HFFc6 (cell line): ENCODE measurements around the gene MDM2. TPM values are rescaled to one million over a fixed set of nuclear protein-coding genes. Genes with fewer than 3 reads are reported as not detected.

Experiments used
- DNase-seq: peaks from one replicate; pipeline ENCODE4 v3.0.0-alpha.2; 2018
- H3K27ac Mint-ChIP-seq: 2 replicates; pipeline ENCODE4 v1.8.0; 2020; ENCODE audit warnings: mild to moderate bottlenecking, mixed read lengths
- H3K27me3 Mint-ChIP-seq: 2 replicates; pipeline ENCODE4 v1.8.0; 2021; ENCODE audit warnings: mild to moderate bottlenecking, moderate library complexity, mixed read lengths; ENCODE audit not compliant: insufficient read depth
- H3K36me3 Mint-ChIP-seq: 2 replicates; pipeline ENCODE4 v1.8.0; 2021; ENCODE audit warnings: low read depth, mixed read lengths
- H3K4me1 Mint-ChIP-seq: 2 replicates; pipeline ENCODE4 v1.8.0; 2020; ENCODE audit warnings: low read depth, mixed read lengths
- H3K4me3 Mint-ChIP-seq: 2 replicates; pipeline ENCODE4 v1.8.0; 2020; ENCODE audit warnings: mild to moderate bottlenecking, moderate library complexity, mixed read lengths
- H3K9me3 Mint-ChIP-seq: 2 replicates; pipeline ENCODE4 v1.8.0; 2020; ENCODE audit warnings: mild to moderate bottlenecking, mixed read lengths
- CTCF ChIP-seq: fragments of 200-600 bp; sonication (generic); IDR thresholded peaks from 2 replicates; pipeline ENCODE4 v1.5.0; 2021; ENCODE audit warnings: antibody characterized with exemption, mild to moderate bottlenecking
- total RNA-seq, 6 experiments: library from RNA; stranded (reverse); fragmentation: NEBNext Ultra II Directional; extraction: Animal tissue kit (Norgen Biotek cat#: 25700); gene quantifications; 2 replicates in 1 of 6; 3 replicates in 5 of 6; pipeline ENCODE4 v1.2.3, GENCODE V29; 2021

MDM2 gene
- total RNA-seq, 6 experiments from 2014 or later = 216 to 270 (median 236) TPM

DNA sequence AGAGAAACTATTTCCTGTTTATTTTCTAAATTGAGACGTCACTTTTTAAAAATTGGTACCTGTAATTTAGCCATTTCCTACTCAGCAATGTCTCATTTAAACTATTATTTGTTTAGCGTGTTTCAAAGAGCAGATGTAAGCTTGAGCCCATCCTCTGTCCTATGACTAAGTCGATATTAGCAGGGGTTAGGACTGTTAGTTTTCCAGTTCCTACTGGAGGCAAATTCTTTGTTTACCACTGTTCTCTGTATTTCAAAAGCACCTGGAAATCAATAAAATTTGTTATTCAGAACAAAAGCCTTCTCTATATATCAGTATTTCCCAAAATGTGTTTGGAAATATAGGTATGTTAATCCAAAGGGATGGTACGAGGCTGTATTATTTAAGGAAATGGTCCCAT is 42.4 kb downstream of the MDM2 start:
- peaks cover 33% of the 10 kb centered on the region for H3K27me3 Mint-ChIP-seq
- TF ChIP-seq CTCF = no peak
- DNase-seq = no peak
- peaks cover under 1% of the 10 kb centered on the region; the same call in 1 of the 2 replicates for H3K4me1 Mint-ChIP-seq
- H3K9me3 Mint-ChIP-seq = peaks cover under 1% of the 10 kb centered on the region; the same call in 1 of the 2 replicates
- H3K27ac Mint-ChIP-seq = no peak overlapping the region
- H3K36me3 Mint-ChIP-seq = peaks cover 4% of the 10 kb centered on the region
- H3K4me3 Mint-ChIP-seq = no peak overlapping the region

- no peaks in the 10 kb centered on the region for H3K4me1 Mint-ChIP-seq
- TF ChIP-seq CTCF = no peak
- no peak overlapping the region for H3K27ac Mint-ChIP-seq
- no peaks in the 10 kb centered on the region; the same call in 1 of the 2 replicates for H3K36me3 Mint-ChIP-seq
- H3K4me3 Mint-ChIP-seq = no peak overlapping the region
- peaks cover 33% of the 10 kb centered on the region for H3K27me3 Mint-ChIP-seq
- DNase-seq = no peak
- no peaks in the 10 kb centered on the region for H3K9me3 Mint-ChIP-seq
Measured at GRCh38 chr12:68851592-68852306, 43.8 kb downstream of the MDM2 start.

GRCh38 chr12:68853396-68854077 is 45.6 kb downstream of the MDM2 start:
- TF ChIP-seq CTCF = no peak
- Mint-ChIP-seq H3K4me3 (no peak overlapping the region), H3K9me3 (no peaks in the 10 kb centered on the region), H3K27me3 (peaks cover 32% of the 10 kb centered on the region), H3K4me1 (no peaks in the 10 kb centered on the region), H3K27ac (no peak overlapping the region), H3K36me3 (no peaks in the 10 kb centered on the region)
- no peak for DNase-seq

DNA sequence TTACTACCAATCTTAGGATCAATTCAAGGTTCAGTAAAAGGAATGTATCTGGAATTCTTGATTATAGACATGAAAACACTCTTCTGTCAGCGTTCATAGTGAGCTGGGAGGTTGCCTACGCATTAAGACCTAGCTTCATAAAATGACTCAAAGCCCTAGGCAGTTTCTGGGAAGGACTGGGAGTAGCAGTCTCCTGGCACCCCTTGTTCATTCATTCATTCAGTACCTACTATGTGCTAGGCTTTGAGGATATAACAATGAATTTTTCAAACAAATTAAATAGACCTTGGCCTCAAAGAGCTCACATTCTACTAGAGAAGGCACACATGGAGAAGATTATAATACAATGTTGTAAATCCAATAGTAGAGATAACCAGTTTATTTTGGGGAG is 46.1 kb downstream of the MDM2 start:
- Mint-ChIP-seq H3K36me3 (no peaks in the 10 kb centered on the region), H3K27me3 (peaks cover 32% of the 10 kb centered on the region), H3K9me3 (no peaks in the 10 kb centered on the region), H3K4me1 (no peaks in the 10 kb centered on the region), H3K27ac (no peak overlapping the region), H3K4me3 (no peak overlapping the region)
- DNase-seq = no peak
- no peak for TF ChIP-seq CTCF

GRCh38 chr12:68854554-68854953 is 46.6 kb downstream of the MDM2 start:
- H3K4me1 Mint-ChIP-seq = no peaks in the 10 kb centered on the region
- no peaks in the 10 kb centered on the region for H3K36me3 Mint-ChIP-seq
- no peak for DNase-seq
- no peak for TF ChIP-seq CTCF
- no peaks in the 10 kb centered on the region for H3K9me3 Mint-ChIP-seq
- no peak overlapping the region; the same call in 1 of the 2 replicates for H3K4me3 Mint-ChIP-seq
- H3K27ac Mint-ChIP-seq = no peak overlapping the region
- peaks cover 28% of the 10 kb centered on the region for H3K27me3 Mint-ChIP-seq
